GM21619 (cell line): ENCODE results near the gene USPL1.
"Not testable (repeated sequence)": the region's sequence is repeated elsewhere in the genome, so short reads cannot be mapped to it uniquely, and the experiment has no call there.

Experiments
- ATAC-seq: cut with Tn5 transposase; IDR thresholded peaks from one replicate; pipeline ENCODE4 v1.9.1; 2021; ENCODE audit not compliant: unreplicated experiment

The USPL1 gene

DNA sequence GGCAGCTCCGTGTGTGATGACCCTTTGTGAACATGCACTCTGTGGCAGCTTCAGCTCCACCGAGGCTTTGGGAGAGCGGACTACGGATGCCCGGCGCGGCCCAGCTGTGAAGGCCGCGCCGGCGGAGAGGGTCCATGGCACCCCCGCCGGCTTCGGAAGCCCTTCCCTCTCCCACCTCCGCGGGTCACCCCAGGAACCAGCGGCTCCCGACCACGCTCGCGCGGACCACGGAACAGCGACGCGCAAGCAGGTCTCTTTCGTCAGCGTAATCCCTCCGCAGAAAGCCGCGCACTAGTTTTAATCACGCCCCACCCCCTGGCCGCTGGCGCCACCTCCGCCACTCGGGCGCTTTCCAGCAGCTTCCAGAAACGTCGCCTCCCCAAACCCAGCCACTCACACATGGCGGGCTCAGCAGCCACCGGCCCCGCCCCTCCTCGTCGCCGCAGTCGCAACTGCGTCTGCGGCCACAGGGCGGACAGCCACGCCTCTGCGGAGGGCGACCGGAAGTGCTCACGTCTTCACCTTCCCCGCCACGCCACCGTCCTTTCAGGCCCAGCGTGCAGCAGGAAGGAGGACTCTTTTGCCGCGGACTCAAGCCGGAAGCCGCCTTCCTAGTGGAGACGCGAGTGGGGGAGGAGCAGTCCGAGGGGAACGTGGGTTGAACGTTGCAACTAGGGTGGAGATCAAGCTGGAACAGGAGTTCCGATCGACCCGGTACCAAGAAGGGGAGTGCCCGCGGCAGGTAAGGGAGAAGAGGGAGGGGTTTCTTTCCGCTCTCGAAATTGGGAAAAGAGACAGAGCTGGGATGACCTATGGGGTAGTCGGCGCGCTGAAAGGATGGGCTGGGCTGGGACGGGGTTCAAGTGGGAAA, at the start of gene USPL1:
Gene USPL1, plus strand, starts transcription at position 606 of the 871 bp plus-strand sequence. CDS start 3,221 bp downstream, outside the sequence.
- ATAC-seq: peak; percentile 81

DNA sequence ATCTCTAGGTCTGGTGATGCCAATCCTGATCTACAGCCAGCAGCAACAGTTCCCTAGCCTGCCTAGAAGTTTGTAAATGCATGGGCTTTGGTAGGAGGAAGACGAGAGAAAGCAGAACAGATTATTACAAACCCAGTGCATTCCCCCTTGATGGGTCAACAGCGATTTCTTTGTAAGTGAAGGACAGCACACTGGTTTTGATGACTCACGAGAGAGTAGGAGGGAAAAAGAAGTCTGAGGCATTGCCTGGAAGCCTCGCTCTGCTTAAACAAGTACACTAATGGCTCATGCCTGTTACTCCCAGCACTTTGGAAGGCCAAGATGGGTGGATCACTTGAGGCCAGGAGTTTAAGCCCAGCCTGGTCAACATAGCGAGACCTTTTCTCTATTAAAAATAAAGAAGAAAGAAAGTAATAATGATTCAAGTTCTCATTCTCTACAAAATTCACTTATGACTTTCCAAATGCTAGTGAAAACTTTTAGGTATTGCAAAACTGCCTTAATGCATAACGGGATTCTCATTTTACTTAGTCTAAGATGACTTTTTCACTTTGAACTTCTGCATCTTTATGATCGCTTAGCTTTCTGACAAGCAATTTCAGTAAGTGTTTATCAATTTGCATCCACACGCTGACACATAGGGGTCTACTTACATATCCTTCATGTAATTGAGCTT, 47.7 kb upstream of the USPL1 start:
- ATAC-seq: no peak

DNA sequence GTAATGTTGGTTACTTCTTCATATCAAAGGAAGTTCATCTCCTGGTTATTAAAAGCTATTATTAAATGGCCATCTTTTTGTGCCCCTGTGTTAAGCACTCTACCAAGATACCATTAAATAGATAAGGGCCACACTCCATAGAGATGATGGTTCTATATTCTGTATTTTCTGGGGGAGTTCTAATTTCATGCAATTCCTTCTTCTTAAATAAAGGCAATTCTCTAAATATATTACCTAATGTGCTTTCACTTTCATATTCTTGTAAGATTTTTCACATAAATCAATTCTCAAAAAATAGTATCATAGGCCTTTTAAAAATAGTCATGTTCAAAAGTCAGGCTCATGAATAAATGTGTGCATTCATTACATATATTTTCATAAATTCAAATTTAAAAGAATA, 47.0 kb upstream of the USPL1 start:
- ATAC-seq: no peak

DNA sequence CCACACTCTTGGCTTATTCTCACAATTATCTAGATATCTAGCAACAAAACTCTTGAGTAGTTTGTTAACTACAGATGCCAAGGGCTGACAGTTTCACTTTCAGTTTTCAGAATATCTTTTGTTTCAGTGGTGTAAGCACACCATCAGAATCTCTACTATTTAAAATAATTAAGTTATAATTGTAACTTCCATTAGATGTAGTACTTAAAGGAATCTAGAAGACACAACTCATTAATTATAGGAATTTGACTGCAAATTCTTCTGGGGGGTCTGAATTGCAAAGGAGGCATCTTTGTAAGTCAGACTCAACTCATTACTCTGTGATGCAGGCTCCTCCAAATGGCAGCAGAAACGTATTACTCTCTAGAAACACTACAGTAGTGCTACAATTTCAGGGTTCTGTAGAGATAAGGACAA, 44.9 kb upstream of the USPL1 start:
- peak; percentile 69 for ATAC-seq

DNA sequence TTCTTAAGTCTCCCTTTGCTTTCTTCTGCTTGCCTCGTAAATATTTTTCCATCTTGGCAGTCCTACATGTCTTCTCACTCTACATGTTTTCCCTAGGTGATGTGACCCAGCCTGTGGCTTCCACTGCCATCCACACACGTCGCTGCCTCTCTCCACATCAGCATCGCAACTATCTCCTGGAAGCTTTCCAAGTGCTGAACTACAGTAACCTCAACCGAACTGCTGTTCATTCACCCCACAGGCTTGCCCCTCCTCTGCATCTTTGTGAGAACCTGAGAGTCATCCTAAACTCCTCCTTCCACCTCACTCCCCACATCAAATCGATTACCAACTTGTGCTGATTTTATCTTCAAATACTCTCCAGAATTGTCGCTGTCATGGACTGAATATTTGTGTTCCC, 41.2 kb upstream of the USPL1 start:
- no peak for ATAC-seq

GRCh38 chr13:30577401-30577852, 40.3 kb upstream of the USPL1 start:
- ATAC-seq: peak; percentile 76

DNA sequence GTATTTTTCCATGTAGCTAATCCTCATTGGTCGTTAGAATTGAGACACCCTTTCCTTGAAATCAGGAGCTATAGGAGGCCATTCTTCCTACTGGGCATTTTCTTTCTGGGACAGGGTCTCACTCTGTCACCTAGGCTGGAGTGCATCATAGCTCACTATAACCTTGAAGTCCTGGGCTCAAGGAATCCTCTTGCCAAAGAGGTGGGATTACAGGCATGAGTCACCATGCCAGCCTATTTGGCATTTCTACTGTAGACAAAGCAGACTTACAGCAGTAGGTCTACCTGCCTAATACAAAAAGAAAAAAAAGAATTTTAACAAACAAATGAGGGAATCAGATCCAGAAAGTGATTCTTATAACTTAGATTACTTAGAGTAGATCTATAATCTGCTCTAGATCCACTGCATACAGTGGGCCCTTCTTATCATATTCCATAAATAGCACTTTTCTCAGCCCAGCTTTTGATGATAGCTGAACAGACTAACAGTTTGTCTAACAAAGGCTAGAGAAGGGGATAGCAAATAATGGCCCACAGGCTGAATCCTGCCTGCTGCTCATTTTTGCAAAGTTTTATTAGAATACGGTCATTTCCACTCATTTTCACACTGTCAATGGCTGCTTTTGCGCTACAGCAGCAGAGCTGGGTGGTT, 36.7 kb upstream of the USPL1 start:
- ATAC-seq: no peak

DNA sequence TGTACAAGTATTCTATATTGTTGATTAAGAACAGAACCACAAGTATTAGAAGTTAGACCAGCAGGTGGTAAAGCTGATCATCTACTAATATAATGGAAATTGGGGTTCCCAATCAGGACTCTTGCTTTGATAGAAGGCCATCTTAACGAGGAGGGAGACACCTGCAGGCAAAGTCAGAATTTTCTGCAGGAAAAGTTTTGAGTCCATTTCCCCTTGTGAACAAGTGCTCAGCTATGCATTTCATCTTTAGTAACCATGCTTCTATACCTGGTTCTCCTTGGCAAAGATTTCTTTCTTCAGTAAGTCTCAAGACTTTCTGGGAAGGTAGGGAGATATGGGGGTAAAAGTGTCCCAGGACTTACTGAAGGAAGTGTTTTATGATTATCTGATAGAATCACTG, 36.1 kb upstream of the USPL1 start:
- no peak for ATAC-seq

- ATAC-seq: no peak
Observed at GRCh38 chr13:30584051-30584731, 33.5 kb upstream of the USPL1 start.

- ATAC-seq: no peak
Observed at GRCh38 chr13:30585748-30586262, 31.9 kb upstream of the USPL1 start.

DNA sequence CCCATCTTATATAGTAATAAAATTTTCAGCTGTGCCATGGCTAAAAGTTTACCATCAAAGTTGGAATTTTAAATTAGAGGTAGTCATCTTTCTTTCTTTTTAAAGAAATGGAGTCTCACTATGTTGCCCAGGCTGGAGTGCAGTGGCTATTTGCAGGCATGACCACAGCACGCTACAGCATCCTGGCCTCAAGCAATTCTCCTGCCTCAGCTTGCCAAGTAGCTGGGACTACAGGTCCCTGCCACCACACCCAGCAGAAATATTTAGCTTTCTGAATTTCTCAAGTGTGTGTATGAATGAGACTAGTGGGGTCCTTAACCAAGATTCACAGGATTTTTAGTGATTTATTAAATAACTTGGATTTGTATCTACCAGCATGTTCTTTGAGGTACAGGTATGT, 30.5 kb upstream of the USPL1 start:
- no peak for ATAC-seq

DNA sequence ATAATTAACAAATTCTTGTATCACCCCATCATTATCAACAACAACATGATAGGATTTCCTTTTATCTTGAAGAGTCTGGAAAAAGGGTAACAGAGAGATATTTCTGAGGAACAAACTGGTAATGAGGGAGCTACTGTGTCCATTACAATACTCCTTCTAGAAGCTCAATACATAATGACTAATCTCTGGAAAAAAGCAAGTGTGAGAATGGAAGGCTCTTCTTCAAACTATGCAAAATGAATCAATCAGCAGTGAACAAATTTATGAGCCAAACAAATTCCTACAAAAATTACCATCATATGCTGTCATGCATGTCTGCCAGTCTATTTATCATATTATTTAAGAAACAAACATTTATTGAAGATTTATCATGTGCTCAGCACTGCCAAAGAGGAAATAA, 30.0 kb upstream of the USPL1 start:
- no peak for ATAC-seq

DNA sequence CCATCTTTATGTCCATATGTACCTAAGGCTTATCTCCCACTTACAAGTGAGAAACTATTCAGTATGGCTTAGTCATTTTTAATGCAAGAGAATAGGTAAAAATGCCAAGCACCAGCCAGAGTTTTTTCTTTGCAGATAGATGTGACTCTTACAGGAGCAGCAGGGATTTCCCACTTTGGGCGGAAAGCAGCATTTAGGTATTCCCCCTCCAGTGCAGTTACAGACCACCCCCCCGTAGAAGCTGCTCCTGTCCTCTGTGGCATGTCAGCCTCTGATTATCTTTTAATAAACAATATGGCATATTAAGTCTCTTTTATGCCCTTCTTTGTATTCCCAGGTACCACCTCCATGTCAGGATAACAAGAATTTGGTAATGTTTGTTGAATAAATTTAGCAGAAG, 24.7 kb upstream of the USPL1 start:
- ATAC-seq: no peak

- no peak for ATAC-seq
Observed at GRCh38 chr13:30600496-30600895, 17.2 kb upstream of the USPL1 start.

GRCh38 chr13:30601836-30602235, 15.9 kb upstream of the USPL1 start:
- ATAC-seq: no peak

- ATAC-seq: no peak
Observed at GRCh38 chr13:30605052-30605451, 12.7 kb upstream of the USPL1 start.

GRCh38 chr13:30607186-30607585, 10.5 kb upstream of the USPL1 start:
- not testable (repeated sequence) for ATAC-seq

GRCh38 chr13:30607908-30608307, 9.8 kb upstream of the USPL1 start:
- ATAC-seq: peak; percentile 97

DNA sequence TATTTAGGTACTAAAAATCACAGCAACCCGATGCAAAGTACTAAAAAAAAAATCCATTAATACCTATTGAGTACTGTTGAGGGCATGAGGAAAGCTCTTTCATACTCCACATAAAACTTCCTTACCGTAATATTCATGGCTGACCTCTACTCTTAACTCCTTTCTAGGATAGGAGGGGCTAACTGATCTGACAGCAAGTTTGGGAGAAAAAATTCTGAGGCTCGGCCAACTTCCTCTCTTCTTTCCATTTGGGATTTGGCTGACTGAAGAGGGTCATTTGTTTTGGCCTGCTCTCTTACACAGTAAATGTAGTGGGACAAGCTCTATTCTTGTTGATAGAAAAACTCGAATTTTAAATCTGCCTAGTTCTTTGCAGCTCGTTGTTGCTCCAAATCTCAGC, 9.4 kb upstream of the USPL1 start:
- ATAC-seq: no peak

GRCh38 chr13:30610311-30610710, 7.4 kb upstream of the USPL1 start:
- ATAC-seq: no peak

GRCh38 chr13:30615481-30615865, 2.2 kb upstream of the USPL1 start:
- no peak for ATAC-seq
